ENCODE data around the gene ETS2.
"Not testable (repeated sequence)": the region's sequence is repeated elsewhere in the genome, so short reads cannot be mapped to it uniquely, and the experiment has no call there.

The ETS2 gene

DNA sequence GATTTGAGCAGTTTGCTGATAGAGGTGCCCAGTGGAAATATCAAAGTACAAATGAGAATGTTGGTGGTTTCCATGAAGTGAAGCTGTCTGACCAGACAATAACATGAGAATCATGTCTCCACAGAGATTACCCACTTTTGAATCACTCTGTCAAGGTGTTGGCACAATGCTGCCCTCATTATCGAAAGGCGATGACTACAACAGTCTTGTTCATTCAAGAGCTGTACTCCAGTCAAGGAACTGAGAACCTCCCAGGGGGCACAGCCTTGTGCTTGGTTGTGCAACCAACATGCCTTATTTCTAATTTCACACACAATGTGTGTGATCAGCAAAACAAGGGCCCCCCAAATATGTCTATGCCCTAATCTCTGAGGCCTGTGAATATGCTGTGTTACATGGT lies 35.7 kb downstream of the ETS2 start:
- TF ChIP-seq, protein P1, sequence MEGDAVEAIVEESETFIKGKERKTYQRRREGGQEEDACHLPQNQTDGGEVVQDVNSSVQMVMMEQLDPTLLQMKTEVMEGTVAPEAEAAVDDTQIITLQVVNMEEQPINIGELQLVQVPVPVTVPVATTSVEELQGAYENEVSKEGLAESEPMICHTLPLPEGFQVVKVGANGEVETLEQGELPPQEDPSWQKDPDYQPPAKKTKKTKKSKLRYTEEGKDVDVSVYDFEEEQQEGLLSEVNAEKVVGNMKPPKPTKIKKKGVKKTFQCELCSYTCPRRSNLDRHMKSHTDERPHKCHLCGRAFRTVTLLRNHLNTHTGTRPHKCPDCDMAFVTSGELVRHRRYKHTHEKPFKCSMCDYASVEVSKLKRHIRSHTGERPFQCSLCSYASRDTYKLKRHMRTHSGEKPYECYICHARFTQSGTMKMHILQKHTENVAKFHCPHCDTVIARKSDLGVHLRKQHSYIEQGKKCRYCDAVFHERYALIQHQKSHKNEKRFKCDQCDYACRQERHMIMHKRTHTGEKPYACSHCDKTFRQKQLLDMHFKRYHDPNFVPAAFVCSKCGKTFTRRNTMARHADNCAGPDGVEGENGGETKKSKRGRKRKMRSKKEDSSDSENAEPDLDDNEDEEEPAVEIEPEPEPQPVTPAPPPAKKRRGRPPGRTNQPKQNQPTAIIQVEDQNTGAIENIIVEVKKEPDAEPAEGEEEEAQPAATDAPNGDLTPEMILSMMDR (IDR thresholded peaks at IDR 0.05; ENCODE audit: unreplicated experiment in 3 of 3) = no peak
- Mint-ChIP-seq H3K27me3 (ENCODE audit: low read depth) (no peaks in the 10 kb centered on the region), H3K4me1 (peaks cover 6% of the 10 kb centered on the region), H3K36me3 (ENCODE audit: low read depth) (no peaks in the 10 kb centered on the region), H3K4me3 (no peak overlapping the region), H3K9me3 (no peaks in the 10 kb centered on the region), H3K27ac (no peak overlapping the region)

DNA sequence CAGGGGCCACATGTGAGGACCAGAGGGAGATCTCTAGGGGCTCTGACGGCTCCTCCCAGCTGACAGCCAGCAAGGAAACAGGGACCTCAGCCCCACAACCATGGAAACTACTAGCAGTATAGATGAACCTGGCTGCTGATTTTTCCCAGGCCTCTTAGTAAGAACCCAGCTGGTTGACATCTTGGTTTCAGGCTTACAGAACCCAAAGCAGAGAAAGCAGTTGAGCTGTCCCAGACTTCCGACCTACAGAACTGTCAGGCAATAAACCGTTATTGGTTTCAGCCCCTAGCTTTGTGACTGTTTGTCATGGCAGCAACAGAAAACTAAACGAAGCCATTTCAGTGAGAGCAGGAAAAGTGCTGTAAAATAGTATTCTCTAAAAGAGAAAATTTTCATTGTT lies 36.4 kb downstream of the ETS2 start:
- peaks cover 6% of the 10 kb centered on the region for H3K4me1 Mint-ChIP-seq
- no peaks in the 10 kb centered on the region for H3K27me3 Mint-ChIP-seq (ENCODE audit: low read depth)
- no peaks in the 10 kb centered on the region for H3K9me3 Mint-ChIP-seq
- no peak overlapping the region for H3K4me3 Mint-ChIP-seq
- TF ChIP-seq, protein P1 (IDR thresholded peaks at IDR 0.05; ENCODE audit: unreplicated experiment in 3 of 3) = no peak
- no peaks in the 10 kb centered on the region for H3K36me3 Mint-ChIP-seq (ENCODE audit: low read depth)
- H3K27ac Mint-ChIP-seq = peak overlapping the region in 2 of 3 experiments; percentile 3 to 7

- Mint-ChIP-seq H3K9me3 (no peaks in the 10 kb centered on the region), H3K36me3 (ENCODE audit: low read depth) (no peaks in the 10 kb centered on the region), H3K4me3 (no peak overlapping the region), H3K27me3 (ENCODE audit: low read depth) (no peaks in the 10 kb centered on the region), H3K27ac (no peak overlapping the region), H3K4me1 (peaks cover 17% of the 10 kb centered on the region)
- TF ChIP-seq, protein P1 (IDR thresholded peaks at IDR 0.05; ENCODE audit: unreplicated experiment in 3 of 3) = no peak
These were observed 37.6 kb downstream of the ETS2 start for GRCh38 chr21:38843379-38843778.

GRCh38 chr21:38843806-38844503 lies 38.2 kb downstream of the ETS2 start:
- TF ChIP-seq, protein P1 (IDR thresholded peaks at IDR 0.05; ENCODE audit: unreplicated experiment in 3 of 3) = no peak
- peaks cover 20% of the 10 kb centered on the region for H3K4me1 Mint-ChIP-seq
- no peak overlapping the region for H3K27ac Mint-ChIP-seq
- H3K9me3 Mint-ChIP-seq = no peaks in the 10 kb centered on the region
- H3K4me3 Mint-ChIP-seq = no peak overlapping the region
- H3K27me3 Mint-ChIP-seq (ENCODE audit: low read depth) = peaks cover 3% of the 10 kb centered on the region
- H3K36me3 Mint-ChIP-seq (ENCODE audit: low read depth) = no peaks in the 10 kb centered on the region

DNA sequence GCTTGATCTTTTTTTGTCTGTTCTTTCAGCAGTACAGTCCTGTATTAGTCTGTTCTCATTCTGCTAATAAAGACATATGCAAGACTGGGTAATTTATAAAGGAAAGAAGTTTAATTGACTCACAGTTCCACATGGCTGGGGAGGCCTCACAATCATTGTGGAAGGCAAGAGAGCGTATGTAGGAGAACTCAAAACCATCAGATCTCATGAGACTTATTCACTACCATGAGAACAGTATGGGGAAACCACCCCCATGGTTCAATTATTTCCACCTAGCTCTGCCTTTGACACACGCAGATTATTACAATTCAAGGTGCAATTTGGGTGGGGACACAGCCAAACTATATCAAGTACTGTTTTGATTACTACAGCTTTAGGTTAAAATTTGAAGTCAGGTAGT lies 39.6 kb downstream of the ETS2 start:
- H3K4me3 Mint-ChIP-seq; H3K27me3 Mint-ChIP-seq (ENCODE audit: low read depth); H3K36me3 Mint-ChIP-seq (ENCODE audit: low read depth); H3K9me3 Mint-ChIP-seq; H3K27ac Mint-ChIP-seq: not testable (repeated sequence)
- H3K4me1 Mint-ChIP-seq = peaks cover 31% of the 10 kb centered on the region

DNA sequence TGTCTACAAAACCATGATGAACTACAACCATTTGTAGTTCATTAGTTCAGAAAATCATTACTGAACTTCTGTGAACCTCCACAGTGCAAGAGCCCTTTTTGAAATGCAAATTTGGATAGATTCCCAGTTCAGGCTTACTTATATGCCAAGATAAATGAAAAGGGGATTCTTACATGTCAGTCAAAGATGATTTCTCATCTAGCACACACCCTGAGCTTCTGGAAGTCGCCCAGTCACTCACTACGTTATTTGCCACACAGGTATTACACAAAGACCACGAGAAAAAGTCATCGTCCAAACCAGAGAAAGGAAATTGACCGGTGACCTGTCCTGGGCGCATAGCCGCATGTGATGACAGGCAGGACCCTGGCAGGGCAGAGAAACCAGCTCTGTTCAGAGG lies 41.8 kb downstream of the ETS2 start:
- peaks cover 2% of the 10 kb centered on the region for H3K9me3 Mint-ChIP-seq
- H3K27ac Mint-ChIP-seq = peak overlapping the region; percentile 60 to 83 (median 80)
- H3K27me3 Mint-ChIP-seq (ENCODE audit: low read depth) = peaks cover 5% of the 10 kb centered on the region
- H3K4me3 Mint-ChIP-seq = peak overlapping the region in 1 of 3 experiments; percentile 29
- TF ChIP-seq, protein P1 (IDR thresholded peaks at IDR 0.05; ENCODE audit: unreplicated experiment in 3 of 3) = no peak
- peaks cover 41% of the 10 kb centered on the region for H3K4me1 Mint-ChIP-seq
- H3K36me3 Mint-ChIP-seq (ENCODE audit: low read depth) = no peaks in the 10 kb centered on the region
